HG02642 (cell line): Measurements from ENCODE around the gene GSX2.
"Not testable (repeated sequence)": the region's sequence is repeated elsewhere in the genome, so short reads cannot be mapped to it uniquely, and the experiment has no call there.

Experiments used
- ATAC-seq: cut with Tn5 transposase; IDR thresholded peaks from one replicate; pipeline ENCODE4 v1.9.1; 2021; ENCODE audit warnings: mild to moderate bottlenecking; ENCODE audit not compliant: unreplicated experiment, poor library complexity

The GSX2 gene

DNA sequence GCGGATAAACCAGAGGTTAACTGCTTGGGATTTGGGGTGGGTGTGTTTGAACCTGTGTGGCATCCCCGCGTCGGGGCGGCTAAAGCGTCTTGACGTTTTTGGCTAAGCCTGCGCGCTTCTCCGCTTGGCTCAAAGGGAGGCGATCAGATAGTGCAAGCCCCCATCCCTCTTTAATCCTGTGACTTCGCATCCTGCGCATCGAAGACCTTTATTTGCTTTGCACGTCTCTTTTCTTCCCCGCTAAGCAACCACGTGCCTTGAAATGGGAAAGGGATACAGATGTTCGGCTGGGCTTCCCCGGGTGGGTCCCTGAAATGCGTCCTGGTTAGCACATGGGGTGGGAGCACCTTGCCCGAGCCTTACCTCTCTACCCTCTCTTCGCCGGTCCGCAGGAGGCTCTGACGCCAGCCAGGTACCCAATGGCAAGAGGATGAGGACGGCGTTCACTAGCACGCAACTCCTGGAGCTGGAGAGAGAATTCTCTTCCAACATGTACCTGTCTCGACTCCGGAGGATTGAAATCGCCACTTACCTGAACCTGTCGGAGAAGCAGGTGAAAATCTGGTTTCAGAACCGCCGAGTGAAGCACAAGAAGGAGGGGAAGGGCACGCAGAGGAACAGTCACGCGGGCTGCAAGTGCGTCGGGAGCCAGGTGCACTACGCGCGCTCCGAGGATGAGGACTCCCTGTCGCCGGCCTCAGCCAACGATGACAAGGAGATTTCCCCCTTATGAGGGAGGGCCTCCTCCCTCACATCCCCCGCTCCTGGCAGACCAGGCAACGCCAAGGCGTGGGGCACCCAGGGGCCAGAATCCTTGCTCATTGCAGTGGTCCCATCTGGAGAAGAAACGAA, 1.5 kb downstream of the GSX2 start:
- no peak for ATAC-seq

DNA sequence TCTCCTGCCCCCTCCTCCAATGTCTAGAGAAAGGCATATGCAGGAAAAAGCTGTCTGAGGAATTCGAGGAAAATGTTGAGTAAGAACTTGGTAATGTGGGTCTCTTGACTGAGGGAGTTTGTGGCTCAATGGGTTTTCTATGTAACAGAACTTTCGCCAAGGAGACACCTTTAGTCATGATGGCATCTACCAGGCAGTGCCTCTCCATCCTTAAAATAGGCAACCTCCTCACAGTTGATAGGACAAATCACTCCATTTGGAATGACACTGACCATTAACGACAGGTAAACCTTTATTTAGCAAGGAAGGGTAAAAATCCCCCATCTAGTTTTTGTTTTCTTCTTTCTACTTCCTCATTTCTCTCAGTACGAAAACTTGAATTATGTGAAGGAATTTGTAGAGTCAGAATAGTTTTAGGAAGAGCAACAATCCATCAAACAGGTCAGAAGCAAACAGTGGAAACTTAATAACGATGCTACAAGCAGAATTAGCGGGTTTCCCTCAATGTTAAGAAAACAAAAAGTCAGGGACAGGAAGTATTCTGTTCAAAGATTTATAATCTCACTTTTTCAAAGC, 2.7 kb downstream of the GSX2 start:
- no peak for ATAC-seq

- ATAC-seq: no peak
Observed at GRCh38 chr4:54103190-54103574, 3.2 kb downstream of the GSX2 start.

DNA sequence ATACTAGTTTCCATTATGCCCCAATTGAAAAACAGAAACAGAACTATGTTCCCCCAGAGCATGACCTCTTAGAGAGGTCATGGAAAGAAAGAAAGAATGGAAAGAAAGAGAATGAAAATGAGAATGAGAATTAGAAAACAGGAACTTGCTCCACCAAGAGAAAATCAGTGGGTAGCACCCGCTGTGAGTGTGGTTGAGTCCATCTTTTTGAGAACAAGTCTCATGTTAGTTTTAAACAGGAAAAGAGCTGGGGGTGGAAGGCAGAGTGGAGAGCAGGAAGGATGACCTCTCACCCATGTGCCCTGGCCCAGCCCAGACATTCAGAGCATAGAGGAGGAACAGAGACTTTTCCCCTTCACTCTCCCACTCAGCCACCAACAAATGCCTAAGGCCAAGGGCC, 4.9 kb downstream of the GSX2 start:
- no peak for ATAC-seq

GRCh38 chr4:54107951-54108748, 8.2 kb downstream of the GSX2 start:
- ATAC-seq: no peak

DNA sequence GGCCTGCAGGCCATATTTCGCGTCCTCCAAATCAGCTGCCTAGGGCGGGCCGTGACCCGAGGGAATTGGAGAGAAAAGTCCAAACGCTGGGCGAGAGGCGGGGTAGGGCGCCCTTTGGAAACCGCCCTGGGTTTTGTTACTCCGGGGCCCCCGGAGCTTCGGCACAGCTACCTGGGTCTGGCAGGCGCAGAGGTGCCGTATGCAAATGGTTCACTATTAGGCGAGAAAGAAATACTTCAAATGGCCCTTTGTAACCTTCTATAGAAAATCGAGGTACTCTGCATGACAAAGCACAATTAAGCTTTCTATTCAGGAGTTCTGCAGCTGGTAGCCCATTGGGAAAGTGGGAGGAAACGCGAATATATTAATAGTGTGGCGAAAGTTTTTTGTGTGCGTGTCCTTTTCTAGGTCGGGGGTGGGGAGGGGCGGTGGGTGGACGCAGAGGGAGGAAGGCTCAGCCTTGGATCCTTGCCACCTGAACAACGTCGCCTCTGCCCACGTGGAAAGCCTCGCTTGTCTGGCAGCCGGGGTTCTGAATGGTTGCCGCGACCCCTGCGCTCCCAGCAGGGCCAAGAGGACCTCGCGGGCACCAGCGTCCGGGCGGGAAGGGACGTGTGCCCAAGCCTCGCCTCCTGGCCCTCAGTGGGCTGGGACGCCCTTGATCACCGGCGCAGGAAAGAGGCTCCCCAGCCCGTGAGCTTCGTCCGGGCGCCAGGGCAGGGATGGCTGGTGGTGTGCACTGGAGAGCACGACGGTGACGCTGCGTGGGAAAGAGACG, 9.5 kb downstream of the GSX2 start:
- no peak for ATAC-seq

GRCh38 chr4:54110019-54110416, 10.1 kb downstream of the GSX2 start:
- ATAC-seq: no peak

- ATAC-seq: not testable (repeated sequence)
Observed at GRCh38 chr4:54113206-54113605, 13.2 kb downstream of the GSX2 start.

GRCh38 chr4:54116246-54116645, 16.3 kb downstream of the GSX2 start:
- not testable (repeated sequence) for ATAC-seq

GRCh38 chr4:54118850-54119589, 19.1 kb downstream of the GSX2 start:
- ATAC-seq: no peak

GRCh38 chr4:54120518-54120917, 20.6 kb downstream of the GSX2 start:
- ATAC-seq: no peak

DNA sequence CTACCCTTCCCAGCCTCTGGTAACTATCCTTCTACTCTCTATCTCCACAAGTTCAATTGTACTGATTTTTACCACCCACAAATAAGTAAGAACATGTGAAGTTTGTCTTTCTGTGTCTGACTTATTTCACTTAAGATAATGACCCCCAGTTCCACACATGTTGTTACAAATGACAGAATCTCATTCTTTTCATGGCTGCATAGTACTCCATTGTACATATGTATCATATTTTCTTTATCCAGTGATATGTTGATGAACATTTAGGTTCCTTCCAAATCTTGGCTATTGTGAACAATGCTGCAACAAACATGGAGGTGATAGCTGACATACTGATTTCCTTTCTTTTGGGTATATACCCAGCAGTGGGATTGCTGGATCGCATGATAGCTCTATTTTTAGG, 27.7 kb downstream of the GSX2 start:
- ATAC-seq: no peak

GRCh38 chr4:54128694-54129093, 28.7 kb downstream of the GSX2 start:
- not testable (repeated sequence) for ATAC-seq

DNA sequence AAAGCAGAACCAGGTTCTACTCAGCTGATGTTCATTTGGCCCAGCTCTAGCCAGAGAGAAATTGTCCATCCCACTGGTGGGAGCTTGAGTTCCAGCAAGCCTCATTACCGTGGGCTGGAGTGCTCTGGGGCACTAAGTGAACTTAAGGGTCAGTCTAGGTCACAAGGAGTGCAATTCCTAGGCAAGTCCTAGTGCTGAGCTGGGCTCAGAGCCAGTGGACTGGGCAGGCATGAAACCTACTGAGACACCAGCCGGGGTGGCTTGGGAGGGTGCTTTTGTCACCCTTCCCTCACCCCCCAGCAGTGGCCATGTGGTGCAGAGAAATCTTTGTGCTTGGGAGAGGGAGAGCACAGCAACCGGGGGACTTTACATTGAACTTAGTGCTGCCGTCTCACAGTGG, 39.4 kb downstream of the GSX2 start:
- ATAC-seq: no peak

- no peak for ATAC-seq
Observed at GRCh38 chr4:54140287-54140686, 40.3 kb downstream of the GSX2 start.

GRCh38 chr4:54144199-54144598, 44.2 kb downstream of the GSX2 start:
- no peak for ATAC-seq

- no peak for ATAC-seq
Observed at GRCh38 chr4:54144661-54145171, 44.8 kb downstream of the GSX2 start.

GRCh38 chr4:54146139-54146538, 46.2 kb downstream of the GSX2 start:
- no peak for ATAC-seq

DNA sequence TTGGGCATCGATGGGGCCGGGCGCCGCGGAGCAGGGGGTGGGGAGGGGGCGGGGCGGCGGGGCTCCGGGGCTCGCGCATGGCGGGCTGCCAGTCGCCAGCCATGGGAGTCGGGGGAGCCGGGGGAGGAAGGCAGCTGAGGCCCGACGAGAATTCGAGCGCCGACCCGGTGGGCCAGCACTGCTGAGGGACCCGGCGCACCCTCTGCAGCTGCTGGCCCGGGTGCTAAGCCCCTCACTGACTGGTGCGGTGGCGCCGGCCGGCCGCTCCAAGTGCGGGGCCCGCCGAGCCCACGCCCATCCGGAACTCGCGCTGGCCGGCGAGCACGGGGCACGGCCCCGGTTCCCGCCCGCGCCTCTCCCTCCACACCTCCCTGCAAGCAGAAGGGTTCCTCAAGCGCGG, 49.4 kb downstream of the GSX2 start:
- no peak for ATAC-seq
